HL-60 (cell line): Measurements from ENCODE around the gene SLC17A9.
A peak's percentile ranks its signal among the peaks of the same experiment; 100 is the strongest.

ENCODE experiments used
- DNase-seq, 2 experiments: peaks; one replicate each; pipeline ENCODE4 v3.0.0-alpha.2; 2010 to 2020; ENCODE audit warnings: low read depth in 1 of 2, low spot score in 1 of 2
- H3K27ac ChIP-seq: fragments of 250-450 bp; sonication (Bioruptor Pico); replicated peaks from 2 replicates; pipeline ENCODE4 v1.5.1; 2020; ENCODE audit warnings: mild to moderate bottlenecking, moderate library complexity
- H3K27me3 ChIP-seq: fragments of 250-450 bp; sonication (Bioruptor Pico); 2 replicates; pipeline ENCODE4 v1.5.1; 2021; ENCODE audit warnings: mild to moderate bottlenecking, moderate library complexity; ENCODE audit not compliant: insufficient read depth, poor library complexity, severe bottlenecking
- H3K4me3 ChIP-seq: replicated peaks from 2 replicates; pipeline ENCODE4 v1.5.1; 2011; ENCODE audit warnings: mild to moderate bottlenecking, control low read depth, low read length; ENCODE audit not compliant: insufficient read depth
- GABPA ChIP-seq: IDR thresholded peaks from 2 replicates; pipeline ENCODE4 v1.6.1; 2012; ENCODE audit warnings: low read depth
- POLR2AphosphoS5 ChIP-seq: IDR thresholded peaks from 2 replicates; pipeline ENCODE4 v1.6.1; 2012; ENCODE audit warnings: low read depth
- SPI1 ChIP-seq: IDR thresholded peaks from 2 replicates; pipeline ENCODE4 v1.6.1; 2012; ENCODE audit warnings: low read depth, mild to moderate bottlenecking, borderline replicate concordance
- TF ChIP-seq, protein P1 (sequence below): IDR thresholded peaks from one replicate; pipeline ENCODE4 v1.5.1; 2011; ENCODE audit warnings: low read length, control low read depth, inconsistent platforms; ENCODE audit not compliant: insufficient read depth
- TF ChIP-seq, protein P2 (sequence below): IDR thresholded peaks from 2 replicates; pipeline ENCODE4 v1.6.1; 2012; ENCODE audit warnings: low read depth; ENCODE audit not compliant: insufficient replicate concordance

SLC17A9 gene

DNA sequence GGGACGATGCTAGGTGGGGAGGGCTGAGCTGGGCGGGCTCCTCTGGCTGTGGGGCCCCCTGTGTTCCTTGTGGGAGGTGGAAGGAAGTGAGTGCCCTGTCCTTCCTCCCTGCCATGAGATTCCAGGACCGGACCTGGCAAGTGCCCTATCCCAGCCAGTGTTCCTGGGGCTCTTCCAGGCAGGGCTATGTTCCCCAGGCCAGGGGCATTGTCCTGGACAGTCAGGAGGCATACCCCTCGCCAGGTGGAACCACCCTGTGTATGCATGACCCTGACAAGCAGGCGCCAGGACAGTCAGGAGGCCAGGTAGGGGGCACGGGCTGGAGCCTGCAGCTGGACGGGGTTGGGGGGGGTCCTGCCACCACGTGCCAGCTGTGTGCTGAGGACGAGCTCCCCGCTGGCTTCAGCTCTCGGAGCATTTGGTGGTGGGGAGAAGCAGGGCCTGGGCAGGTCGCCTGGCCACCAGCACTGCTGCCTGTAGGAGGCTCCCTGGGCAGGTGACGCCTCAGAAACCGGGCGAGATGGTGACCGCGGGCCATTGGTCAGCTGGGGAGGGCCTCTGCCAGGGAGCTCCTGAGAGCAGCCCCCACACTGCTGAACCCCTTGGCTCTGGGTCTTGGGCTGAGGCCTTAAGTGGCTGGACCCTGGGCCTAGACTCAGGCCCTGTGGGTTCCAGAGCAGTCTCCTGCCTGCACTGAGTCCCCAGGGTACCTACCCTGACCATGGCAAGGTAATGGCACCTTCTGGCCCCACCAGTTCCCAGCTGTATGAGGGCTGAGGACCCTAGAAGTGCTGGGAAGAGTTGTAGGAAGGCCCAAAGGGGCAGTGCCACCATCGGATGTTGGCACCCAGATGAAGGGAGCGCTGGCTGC, 694 bp downstream of the SLC17A9 start:
- TF ChIP-seq, protein P1, sequence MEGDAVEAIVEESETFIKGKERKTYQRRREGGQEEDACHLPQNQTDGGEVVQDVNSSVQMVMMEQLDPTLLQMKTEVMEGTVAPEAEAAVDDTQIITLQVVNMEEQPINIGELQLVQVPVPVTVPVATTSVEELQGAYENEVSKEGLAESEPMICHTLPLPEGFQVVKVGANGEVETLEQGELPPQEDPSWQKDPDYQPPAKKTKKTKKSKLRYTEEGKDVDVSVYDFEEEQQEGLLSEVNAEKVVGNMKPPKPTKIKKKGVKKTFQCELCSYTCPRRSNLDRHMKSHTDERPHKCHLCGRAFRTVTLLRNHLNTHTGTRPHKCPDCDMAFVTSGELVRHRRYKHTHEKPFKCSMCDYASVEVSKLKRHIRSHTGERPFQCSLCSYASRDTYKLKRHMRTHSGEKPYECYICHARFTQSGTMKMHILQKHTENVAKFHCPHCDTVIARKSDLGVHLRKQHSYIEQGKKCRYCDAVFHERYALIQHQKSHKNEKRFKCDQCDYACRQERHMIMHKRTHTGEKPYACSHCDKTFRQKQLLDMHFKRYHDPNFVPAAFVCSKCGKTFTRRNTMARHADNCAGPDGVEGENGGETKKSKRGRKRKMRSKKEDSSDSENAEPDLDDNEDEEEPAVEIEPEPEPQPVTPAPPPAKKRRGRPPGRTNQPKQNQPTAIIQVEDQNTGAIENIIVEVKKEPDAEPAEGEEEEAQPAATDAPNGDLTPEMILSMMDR, result no peak
- TF ChIP-seq, protein P2, sequence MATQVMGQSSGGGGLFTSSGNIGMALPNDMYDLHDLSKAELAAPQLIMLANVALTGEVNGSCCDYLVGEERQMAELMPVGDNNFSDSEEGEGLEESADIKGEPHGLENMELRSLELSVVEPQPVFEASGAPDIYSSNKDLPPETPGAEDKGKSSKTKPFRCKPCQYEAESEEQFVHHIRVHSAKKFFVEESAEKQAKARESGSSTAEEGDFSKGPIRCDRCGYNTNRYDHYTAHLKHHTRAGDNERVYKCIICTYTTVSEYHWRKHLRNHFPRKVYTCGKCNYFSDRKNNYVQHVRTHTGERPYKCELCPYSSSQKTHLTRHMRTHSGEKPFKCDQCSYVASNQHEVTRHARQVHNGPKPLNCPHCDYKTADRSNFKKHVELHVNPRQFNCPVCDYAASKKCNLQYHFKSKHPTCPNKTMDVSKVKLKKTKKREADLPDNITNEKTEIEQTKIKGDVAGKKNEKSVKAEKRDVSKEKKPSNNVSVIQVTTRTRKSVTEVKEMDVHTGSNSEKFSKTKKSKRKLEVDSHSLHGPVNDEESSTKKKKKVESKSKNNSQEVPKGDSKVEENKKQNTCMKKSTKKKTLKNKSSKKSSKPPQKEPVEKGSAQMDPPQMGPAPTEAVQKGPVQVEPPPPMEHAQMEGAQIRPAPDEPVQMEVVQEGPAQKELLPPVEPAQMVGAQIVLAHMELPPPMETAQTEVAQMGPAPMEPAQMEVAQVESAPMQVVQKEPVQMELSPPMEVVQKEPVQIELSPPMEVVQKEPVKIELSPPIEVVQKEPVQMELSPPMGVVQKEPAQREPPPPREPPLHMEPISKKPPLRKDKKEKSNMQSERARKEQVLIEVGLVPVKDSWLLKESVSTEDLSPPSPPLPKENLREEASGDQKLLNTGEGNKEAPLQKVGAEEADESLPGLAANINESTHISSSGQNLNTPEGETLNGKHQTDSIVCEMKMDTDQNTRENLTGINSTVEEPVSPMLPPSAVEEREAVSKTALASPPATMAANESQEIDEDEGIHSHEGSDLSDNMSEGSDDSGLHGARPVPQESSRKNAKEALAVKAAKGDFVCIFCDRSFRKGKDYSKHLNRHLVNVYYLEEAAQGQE, result no peak
- TF ChIP-seq GABPA, result no peak
- no peak for TF ChIP-seq SPI1
- TF ChIP-seq POLR2AphosphoS5, result no peak
- Histone ChIP-seq H3K4me3 (peak overlapping the region; percentile 79), H3K27ac (peak overlapping the region; percentile 95), H3K27me3 (no peaks in the 10 kb centered on the region)
- peak in 1 of 2 experiments; percentile 45 for DNase-seq

DNA sequence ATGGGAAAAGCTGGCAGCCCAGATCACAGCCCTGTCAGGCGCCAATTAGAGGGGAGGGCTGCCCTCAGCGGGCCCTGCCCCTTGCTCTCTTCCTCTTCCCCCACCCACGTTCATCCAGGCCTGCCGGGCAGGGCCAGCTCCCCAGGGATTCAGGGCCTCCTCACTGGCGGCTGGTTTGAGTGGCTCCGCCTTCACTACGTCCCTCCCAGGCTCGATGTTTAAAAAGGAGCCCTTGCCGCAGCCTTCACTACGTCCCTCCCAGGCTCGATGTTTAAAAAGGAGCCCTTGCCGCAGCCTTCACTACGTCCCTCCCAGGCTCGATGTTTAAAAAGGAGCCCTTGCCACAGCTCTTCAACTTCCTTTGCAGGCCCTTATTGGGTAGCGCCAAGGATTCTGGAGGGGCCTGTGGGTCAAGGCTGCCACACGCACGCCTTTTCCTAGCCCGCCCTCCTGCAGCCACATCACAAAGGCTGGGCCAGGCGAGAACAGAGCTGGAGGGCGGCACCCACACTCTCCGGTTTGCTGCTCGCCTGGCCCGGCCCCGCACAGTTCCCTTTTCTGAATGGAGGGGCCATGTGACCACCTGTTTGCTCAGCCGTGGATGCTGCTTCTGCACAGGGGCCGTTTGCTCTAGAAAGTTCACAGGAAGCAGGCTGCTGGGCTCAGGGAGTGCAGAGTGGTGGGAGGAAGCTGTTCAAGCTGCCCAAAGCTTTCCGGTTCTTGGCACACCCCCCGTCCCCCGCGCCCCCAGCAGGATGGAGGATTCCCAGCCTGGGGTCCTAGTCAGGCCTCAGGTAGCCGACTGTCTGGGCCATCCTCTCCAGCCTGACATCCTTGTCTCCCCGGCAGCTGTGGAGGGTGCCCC, 1.6 kb downstream of the SLC17A9 start:
- peak overlapping the region; percentile 79 for H3K4me3 ChIP-seq
- TF ChIP-seq GABPA (no peak), SPI1 (peak; percentile 98), POLR2AphosphoS5 (peak; percentile 81)
- TF ChIP-seq, protein P2, result no peak
- H3K27ac ChIP-seq, result peak overlapping the region; percentile 95
- H3K27me3 ChIP-seq, result no peaks in the 10 kb centered on the region
- peak; percentile 88 to 98 for DNase-seq

DNA sequence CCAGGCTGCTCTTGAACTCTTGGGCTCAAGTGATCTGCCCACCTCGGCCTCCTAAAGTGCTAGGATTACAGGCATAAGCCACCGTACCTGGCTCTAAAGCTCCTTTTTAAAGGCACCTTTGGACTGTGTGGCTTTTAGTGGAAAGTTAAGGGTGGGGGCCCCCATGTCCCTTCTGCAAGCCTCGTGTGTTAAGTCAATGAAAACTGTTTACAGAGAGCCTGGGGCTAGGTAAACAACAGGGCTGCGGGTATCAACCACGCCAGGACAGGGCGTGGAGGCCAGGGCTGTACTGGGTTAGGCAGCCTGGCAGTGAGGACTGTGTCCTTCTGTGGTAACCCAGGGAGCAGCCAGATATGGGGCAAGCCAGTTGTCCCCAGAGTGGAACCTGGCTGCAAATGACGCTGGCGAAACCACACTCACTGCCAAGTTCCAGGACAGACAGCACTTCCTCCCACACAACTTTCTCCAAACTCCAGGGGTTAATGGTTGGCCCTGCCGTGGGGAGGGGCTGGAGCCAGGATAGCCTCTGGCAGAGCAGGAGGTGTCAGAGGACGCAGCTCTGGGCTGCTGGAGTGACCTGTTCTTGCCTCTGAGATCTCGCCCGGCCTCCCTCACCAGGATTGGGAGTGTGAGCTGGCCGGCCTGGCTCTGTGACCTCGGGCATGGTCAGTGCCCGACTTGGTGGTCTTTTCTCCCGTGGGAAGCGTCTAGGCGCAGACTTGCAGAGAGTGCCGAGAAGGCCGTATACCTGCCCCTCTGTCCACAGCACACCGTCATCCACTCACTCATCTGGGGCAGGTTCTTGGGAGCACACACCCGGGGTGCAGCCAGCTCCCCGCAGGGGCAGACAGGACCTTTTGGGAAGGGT, 3.2 kb downstream of the SLC17A9 start:
- H3K4me3 ChIP-seq, result no peak overlapping the region
- no peaks in the 10 kb centered on the region for H3K27me3 ChIP-seq
- DNase-seq, result peak in 1 of 2 experiments; percentile 86
- TF ChIP-seq, protein P2, result no peak
- TF ChIP-seq SPI1, result peak; percentile 83
- no peak for TF ChIP-seq GABPA
- 0 out of 2 replicates have a peak, but pooled peaks have one; percentile 37 for TF ChIP-seq POLR2AphosphoS5
- H3K27ac ChIP-seq, result peak overlapping the region; percentile 95
